T1000 (cell line): ENCODE results near the gene ARSI.
A peak's percentile ranks its signal among the peaks of the same experiment; 100 is the strongest.

Experiments used
- DNase-seq: peaks from one replicate; lab custom pipeline; 2025; ENCODE audit warnings: mixed read lengths; lab: John Stamatoyannopoulos, UW

Gene ARSI

GRCh38 chr5:150326707-150327106, 24.0 kb upstream of the ARSI start:
- DNase-seq = no peak

- DNase-seq = no peak
These were observed 22.7 kb upstream of the ARSI start for GRCh38 chr5:150325426-150325825.

- no peak for DNase-seq
These were observed 21.1 kb upstream of the ARSI start for GRCh38 chr5:150323819-150324218.

- DNase-seq = no peak
These were observed 20.4 kb upstream of the ARSI start for GRCh38 chr5:150323092-150323491.

GRCh38 chr5:150322202-150322601, 19.5 kb upstream of the ARSI start:
- DNase-seq = no peak

GRCh38 chr5:150321784-150322183, 19.1 kb upstream of the ARSI start:
- no peak for DNase-seq

GRCh38 chr5:150321211-150321610, 18.5 kb upstream of the ARSI start:
- no peak for DNase-seq

- peak; percentile 71 for DNase-seq
These were observed 17.4 kb upstream of the ARSI start for GRCh38 chr5:150320044-150320613.

GRCh38 chr5:150319484-150319790, 16.7 kb upstream of the ARSI start:
- DNase-seq = no peak

GRCh38 chr5:150318613-150319483, 16.1 kb upstream of the ARSI start:
- DNase-seq = no peak

- peak; percentile 80 for DNase-seq
These were observed 14.6 kb upstream of the ARSI start for GRCh38 chr5:150317048-150318003.

- DNase-seq = no peak
These were observed 13.6 kb upstream of the ARSI start for GRCh38 chr5:150316320-150316719.

GRCh38 chr5:150315245-150315644, 12.5 kb upstream of the ARSI start:
- DNase-seq = no peak

GRCh38 chr5:150313921-150314716, 11.4 kb upstream of the ARSI start:
- DNase-seq = no peak

- DNase-seq = no peak
These were observed 10.8 kb upstream of the ARSI start for GRCh38 chr5:150313501-150313900.

- DNase-seq = no peak
These were observed 9.8 kb upstream of the ARSI start for GRCh38 chr5:150312518-150312917.

GRCh38 chr5:150311015-150311692, 8.4 kb upstream of the ARSI start:
- DNase-seq = no peak

GRCh38 chr5:150310246-150310645, 7.5 kb upstream of the ARSI start:
- DNase-seq = no peak

- DNase-seq = no peak
These were observed 7.2 kb upstream of the ARSI start for GRCh38 chr5:150309886-150310239.

- DNase-seq = no peak
These were observed 6.6 kb upstream of the ARSI start for GRCh38 chr5:150309101-150309885.
